Measurements from ENCODE around the gene GPC1. TPM values are rescaled to one million over a fixed set of nuclear protein-coding genes. Genes with fewer than 3 reads are reported as not detected.

Gene GPC1
- total RNA-seq, 1 donor from 2014 or later, result 14.2 TPM

DNA sequence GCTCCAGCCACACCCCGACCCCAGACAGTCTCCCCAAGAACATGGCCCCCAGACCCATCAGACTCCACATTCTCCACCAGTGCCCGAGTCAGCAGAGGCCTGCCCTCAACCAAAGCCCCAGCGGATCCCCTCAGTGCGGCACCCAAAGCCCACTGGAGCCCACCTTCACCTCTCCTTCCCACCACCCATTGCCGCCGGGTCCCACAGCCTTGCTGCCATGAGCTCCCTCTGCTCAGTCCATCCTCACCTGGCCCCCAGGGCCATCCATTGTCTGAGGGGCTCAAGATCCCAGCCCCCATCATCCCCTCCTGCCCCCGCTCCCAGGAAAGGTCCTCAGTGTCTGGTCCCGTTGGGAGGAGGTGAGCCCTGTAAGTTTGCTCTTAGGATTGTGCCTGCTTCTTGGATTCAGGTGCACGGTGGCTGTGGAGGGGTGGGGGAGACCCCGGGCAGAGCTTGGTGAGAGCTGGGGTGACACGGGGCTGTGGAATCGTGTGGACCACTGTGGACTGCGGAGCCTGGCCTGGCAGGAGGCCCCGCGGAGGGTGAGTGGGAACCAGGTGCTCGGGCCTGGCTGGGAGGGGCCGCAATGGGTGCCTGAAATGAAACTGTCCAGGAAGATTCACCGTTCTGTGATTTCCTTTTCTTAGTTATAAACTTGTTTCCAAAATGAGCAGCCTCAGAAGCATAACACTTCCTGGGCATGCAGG, 32.7 kb upstream of the GPC1 start:
- H3K36me3 ChIP-seq, result no peaks in the 10 kb centered on the region
- no peak for DNase-seq (ENCODE audit: low spot score)
- H3K4me2 ChIP-seq, result no peak overlapping the region
- no peaks in the 10 kb centered on the region for H3K79me2 ChIP-seq (ENCODE audit: low read depth)
- H3K36me3 Mint-ChIP-seq, result no peaks in the 10 kb centered on the region
- no peak overlapping the region for H2AFZ ChIP-seq (replicated peaks)
- H3K9ac ChIP-seq, result no peak overlapping the region
- no peak overlapping the region for H3K27ac ChIP-seq
- H3F3A ChIP-seq (ENCODE audit: low read depth), result no peaks in the 10 kb centered on the region
- peak overlapping the region; percentile 25 for H3K27ac Mint-ChIP-seq
- H3K4me3 Mint-ChIP-seq, result no peak overlapping the region
- H4K20me1 ChIP-seq (ENCODE audit: low read depth), result no peaks in the 10 kb centered on the region
- TF ChIP-seq EZH2 (IDR thresholded peaks at IDR 0.05) (no peak), CTCF (IDR thresholded peaks at IDR 0.05) (no peak), EZH2phosphoT487 (IDR thresholded peaks at IDR 0.05) (no peak)
- peaks cover 5% of the 10 kb centered on the region for H3K4me1 ChIP-seq
- H3K4me3 ChIP-seq, result no peak overlapping the region
- H3K9me3 ChIP-seq (ENCODE audit: low read depth), result no peaks in the 10 kb centered on the region
- peaks cover 4% of the 10 kb centered on the region for H3K27me3 Mint-ChIP-seq (ENCODE audit: insufficient read depth, low read depth)
- H3K4me1 Mint-ChIP-seq, result peaks cover 17% of the 10 kb centered on the region
- H3K9me3 Mint-ChIP-seq, result no peaks in the 10 kb centered on the region
- H3K27me3 ChIP-seq, result no peaks in the 10 kb centered on the region

DNA sequence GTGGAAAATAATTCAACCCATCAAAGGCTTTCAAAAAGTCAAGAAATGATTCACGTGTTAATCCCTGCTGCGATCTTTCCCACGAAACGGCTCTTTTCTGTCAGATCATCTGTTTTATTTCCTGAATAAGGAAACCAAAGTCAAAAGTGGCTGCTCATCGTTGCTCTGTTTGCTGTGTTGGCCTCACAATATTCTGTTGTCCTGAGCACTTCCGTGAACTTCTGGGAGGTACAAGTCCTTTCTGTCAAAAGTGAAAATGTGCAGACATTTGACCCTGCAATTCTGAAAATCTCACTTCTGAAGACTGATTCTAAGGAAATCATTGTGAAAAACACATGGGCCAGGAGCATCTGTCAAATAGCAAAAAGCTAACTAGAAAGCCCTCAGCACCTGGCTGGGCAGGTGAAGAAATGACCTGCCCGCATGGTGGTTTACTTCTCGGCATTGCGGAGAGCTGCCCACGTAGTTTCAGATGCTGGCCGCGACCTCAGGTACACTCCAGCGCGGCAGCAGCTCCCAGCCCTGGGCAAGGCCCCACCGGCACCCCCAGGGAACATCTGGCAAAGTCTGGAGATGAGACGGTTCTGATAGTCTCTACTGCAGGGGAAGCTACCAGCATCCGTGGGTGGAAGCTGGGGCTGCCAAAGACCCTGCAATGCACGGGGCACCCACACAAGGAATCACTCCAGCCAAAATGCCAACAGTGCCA, 31.9 kb upstream of the GPC1 start:
- Histone ChIP-seq H3K36me3 (no peaks in the 10 kb centered on the region), H3K27me3 (no peaks in the 10 kb centered on the region), H3K4me2 (no peak overlapping the region), H2AFZ (replicated peaks) (no peak overlapping the region), H3K9ac (no peak overlapping the region), H3F3A (ENCODE audit: low read depth) (no peaks in the 10 kb centered on the region), H3K27ac (no peak overlapping the region), H4K20me1 (ENCODE audit: low read depth) (no peaks in the 10 kb centered on the region), H3K9me3 (ENCODE audit: low read depth) (no peaks in the 10 kb centered on the region), H3K4me3 (no peak overlapping the region), H3K79me2 (ENCODE audit: low read depth) (no peaks in the 10 kb centered on the region), H3K4me1 (peaks cover 5% of the 10 kb centered on the region)
- Mint-ChIP-seq H3K27ac (no peak overlapping the region), H3K4me3 (no peak overlapping the region), H3K27me3 (ENCODE audit: insufficient read depth, low read depth) (peaks cover 2% of the 10 kb centered on the region), H3K4me1 (peaks cover 10% of the 10 kb centered on the region), H3K36me3 (no peaks in the 10 kb centered on the region), H3K9me3 (no peaks in the 10 kb centered on the region)
- TF ChIP-seq EZH2 (IDR thresholded peaks at IDR 0.05), result no peak
- TF ChIP-seq EZH2phosphoT487 (IDR thresholded peaks at IDR 0.05), result no peak
- TF ChIP-seq CTCF (IDR thresholded peaks at IDR 0.05), result no peak
- DNase-seq (ENCODE audit: low spot score), result no peak

DNA sequence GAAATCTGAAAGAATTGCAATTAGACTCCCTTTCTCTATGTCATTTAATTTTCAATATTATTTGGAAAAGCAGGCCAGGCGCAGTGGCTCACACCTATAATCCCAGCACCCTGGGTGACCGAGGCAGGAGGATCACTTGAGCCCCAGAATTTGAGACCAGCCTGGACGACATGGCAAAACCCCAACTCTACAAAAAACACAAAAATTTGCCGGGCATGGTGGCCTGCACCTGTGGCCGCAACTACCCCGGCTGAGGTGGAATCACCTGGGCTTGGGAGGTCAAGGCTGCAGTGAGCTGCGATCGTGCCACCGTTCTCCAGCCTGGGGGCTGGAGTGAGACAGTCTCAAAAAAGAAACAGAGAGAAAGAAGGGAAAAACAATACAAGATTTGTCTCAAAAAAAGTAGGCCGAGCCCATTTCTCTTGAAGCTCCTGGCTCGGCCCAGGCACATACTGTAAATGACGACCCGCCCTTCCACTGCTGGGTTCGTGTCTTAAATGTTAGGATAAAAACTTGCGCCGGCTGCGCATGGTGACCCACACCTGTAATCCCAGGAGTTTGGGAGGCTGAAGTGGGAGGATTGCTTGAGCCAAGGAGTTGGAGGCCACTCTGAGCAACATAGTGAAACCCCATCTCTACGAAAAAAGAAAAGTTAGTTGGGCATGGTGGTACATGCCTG, 31.1 kb upstream of the GPC1 start:
- Histone ChIP-seq H3K9ac (no peak overlapping the region), H3K27ac (no peak overlapping the region), H3K27me3 (no peaks in the 10 kb centered on the region), H3K79me2 (ENCODE audit: low read depth) (no peaks in the 10 kb centered on the region), H3K4me1 (peaks cover 3% of the 10 kb centered on the region), H3K4me2 (no peak overlapping the region), H3K36me3 (no peaks in the 10 kb centered on the region), H4K20me1 (ENCODE audit: low read depth) (no peaks in the 10 kb centered on the region), H2AFZ (replicated peaks) (no peak overlapping the region), H3K4me3 (no peak overlapping the region), H3K9me3 (ENCODE audit: low read depth) (no peaks in the 10 kb centered on the region), H3F3A (ENCODE audit: low read depth) (no peaks in the 10 kb centered on the region)
- DNase-seq (ENCODE audit: low spot score), result no peak
- Mint-ChIP-seq H3K9me3 (no peaks in the 10 kb centered on the region), H3K4me1 (peaks cover 5% of the 10 kb centered on the region), H3K27me3 (ENCODE audit: insufficient read depth, low read depth) (peaks cover 2% of the 10 kb centered on the region), H3K27ac (no peak overlapping the region), H3K4me3 (no peak overlapping the region), H3K36me3 (no peaks in the 10 kb centered on the region)
- TF ChIP-seq EZH2 (IDR thresholded peaks at IDR 0.05), result no peak
- no peak for TF ChIP-seq EZH2phosphoT487 (IDR thresholded peaks at IDR 0.05)
- no peak for TF ChIP-seq CTCF (IDR thresholded peaks at IDR 0.05)

All from neural progenitor cell (in vitro differentiated cells).